Activated effector memory CD4-positive, alpha-beta T cell treated with Interleukin-2 at 50 U/mL for 16 hours (primary cell): ENCODE results near the gene CDH5.

Experiments used
- DNase-seq: peaks from one replicate; pipeline ENCODE4 v3.0.0-alpha.2; 2020

Gene CDH5

GRCh38 chr16:66354034-66354909 is 12.2 kb upstream of the CDH5 start:
- no peak for DNase-seq

GRCh38 chr16:66355526-66355925 is 11.0 kb upstream of the CDH5 start:
- no peak for DNase-seq

GRCh38 chr16:66357523-66357928 is 9.0 kb upstream of the CDH5 start:
- no peak for DNase-seq

- DNase-seq = no peak
These were observed 8.3 kb upstream of the CDH5 start for GRCh38 chr16:66358231-66358630.

- DNase-seq = no peak
These were observed 7.5 kb upstream of the CDH5 start for GRCh38 chr16:66359012-66359411.

GRCh38 chr16:66359811-66360608 is 6.5 kb upstream of the CDH5 start:
- DNase-seq = no peak

GRCh38 chr16:66360624-66361324 is 5.7 kb upstream of the CDH5 start:
- no peak for DNase-seq

- no peak for DNase-seq
These were observed 4.8 kb upstream of the CDH5 start for GRCh38 chr16:66361604-66362135.

- DNase-seq = no peak
These were observed 3.2 kb upstream of the CDH5 start for GRCh38 chr16:66363211-66363777.

GRCh38 chr16:66364117-66364958 is 2.2 kb upstream of the CDH5 start:
- no peak for DNase-seq

GRCh38 chr16:66364959-66365306 is 1.6 kb upstream of the CDH5 start:
- DNase-seq = no peak

- DNase-seq = no peak
These were observed 840 bp upstream of the CDH5 start for GRCh38 chr16:66365651-66366050.

GRCh38 chr16:66367968-66368891 is 1.7 kb downstream of the CDH5 start:
- no peak for DNase-seq

GRCh38 chr16:66369055-66369592 is 2.6 kb downstream of the CDH5 start:
- DNase-seq = no peak

GRCh38 chr16:66370786-66371684 is 4.5 kb downstream of the CDH5 start:
- no peak for DNase-seq

GRCh38 chr16:66372078-66372897 is 5.8 kb downstream of the CDH5 start:
- no peak for DNase-seq

- no peak for DNase-seq
These were observed 6.3 kb downstream of the CDH5 start for GRCh38 chr16:66372898-66373155.

GRCh38 chr16:66373667-66374066 is 7.2 kb downstream of the CDH5 start:
- no peak for DNase-seq

GRCh38 chr16:66374176-66374575 is 7.7 kb downstream of the CDH5 start:
- DNase-seq = no peak
